M059J (cell line): Measurements from ENCODE around the gene ZNF236. TPM values are rescaled to one million over a fixed set of nuclear protein-coding genes. Genes with fewer than 3 reads are reported as not detected.

Experiments
- DNase-seq: peaks from one replicate; pipeline ENCODE4 v3.0.0-alpha.2; 2012; ENCODE audit warnings: low read depth
- total RNA-seq: library from RNA; depleted of rRNA; stranded (reverse); fragments of >200 nt; shearing (Covaris generic); gene quantifications from 2 replicates; pipeline ENCODE4 v1.2.3, GENCODE V29; 2014

The ZNF236 gene
- total RNA-seq, 1 experiment from 2014 or later: 6.1 TPM

DNA sequence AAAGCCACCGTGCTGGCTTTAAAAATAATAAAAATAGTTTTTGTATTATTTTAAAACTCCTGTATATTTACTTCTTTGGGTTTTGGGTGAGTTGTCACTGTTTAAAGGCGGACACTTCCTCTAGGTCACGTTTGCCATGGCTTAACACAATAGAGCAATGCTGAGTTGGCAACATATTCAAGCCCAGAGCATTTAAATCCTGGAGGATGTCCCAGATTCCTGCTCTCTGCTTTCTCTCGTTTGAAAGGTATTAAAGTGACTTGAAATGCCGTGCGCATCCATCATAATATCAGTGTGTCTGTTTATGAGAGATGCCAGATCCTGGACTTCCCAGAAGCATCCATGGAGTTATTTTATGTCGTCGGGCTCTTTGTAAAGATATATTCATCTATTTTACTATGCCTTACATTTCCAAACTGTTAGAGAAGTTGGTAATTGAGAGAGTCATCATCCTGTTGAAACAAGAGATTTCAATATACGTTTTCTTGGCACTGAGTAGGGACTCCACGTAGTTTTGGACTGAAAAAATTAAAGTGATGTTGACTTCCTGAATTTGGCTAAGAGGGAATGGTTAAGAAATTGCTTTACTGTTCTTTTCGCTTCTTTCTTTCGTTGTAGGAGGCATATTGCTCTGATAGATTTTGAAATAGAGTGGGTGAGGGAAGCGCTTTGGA lies 150.6 kb downstream of the ZNF236 start:
- no peak for DNase-seq

DNA sequence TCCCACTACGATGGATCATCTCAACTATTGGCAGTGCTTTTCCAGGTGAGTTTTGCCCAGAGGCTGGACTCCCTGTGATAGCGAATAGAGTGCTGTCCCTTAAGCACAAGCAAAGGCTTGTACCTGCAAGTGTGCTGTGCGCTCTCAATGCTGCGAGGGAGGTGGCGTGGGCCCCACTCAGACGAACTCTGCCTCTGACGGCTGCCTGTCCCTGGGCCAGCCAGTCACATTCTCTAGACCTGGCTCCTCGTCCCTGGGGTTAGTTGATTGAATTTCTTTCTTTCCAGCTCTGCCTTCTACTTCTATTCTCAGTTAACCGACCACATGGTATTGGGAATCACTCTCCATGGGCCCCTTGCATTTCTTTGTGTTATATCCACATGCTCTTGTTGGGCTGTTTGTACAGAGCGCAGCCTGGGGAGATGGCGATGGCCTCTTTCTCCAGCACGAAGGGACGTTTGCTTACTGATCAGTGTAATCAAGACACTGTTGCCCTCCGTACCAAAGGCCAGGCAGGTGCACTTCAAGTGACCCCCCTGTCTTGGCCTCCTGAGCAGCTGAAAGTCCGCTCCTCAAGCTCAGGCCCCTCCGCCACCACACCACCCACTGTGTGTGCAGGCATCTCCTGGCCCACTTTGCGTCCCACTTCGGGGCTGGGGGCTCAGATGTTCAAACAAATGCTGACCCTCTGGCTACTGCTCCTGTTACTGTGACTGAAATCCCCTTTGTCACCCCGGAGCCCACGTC lies 151.3 kb downstream of the ZNF236 start:
- no peak for DNase-seq

DNA sequence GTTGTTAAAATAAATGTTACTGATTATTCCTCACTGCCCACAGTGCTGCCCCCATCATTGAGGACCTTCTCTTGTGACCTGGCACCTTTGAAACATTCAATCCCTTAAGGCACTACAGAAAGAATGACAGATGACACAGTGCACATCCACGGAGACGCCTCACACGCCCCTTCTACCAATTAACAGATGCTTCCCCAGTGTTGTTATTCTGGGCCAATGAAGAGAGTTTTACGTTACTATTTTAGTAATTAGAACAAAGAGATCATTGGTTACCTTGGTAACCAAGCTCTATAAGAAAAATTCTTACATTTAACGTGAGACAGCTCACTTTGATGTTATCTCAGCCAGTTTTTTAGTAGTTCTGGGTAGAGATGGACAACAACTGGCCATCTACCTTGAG lies 152.0 kb downstream of the ZNF236 start:
- no peak for DNase-seq

DNA sequence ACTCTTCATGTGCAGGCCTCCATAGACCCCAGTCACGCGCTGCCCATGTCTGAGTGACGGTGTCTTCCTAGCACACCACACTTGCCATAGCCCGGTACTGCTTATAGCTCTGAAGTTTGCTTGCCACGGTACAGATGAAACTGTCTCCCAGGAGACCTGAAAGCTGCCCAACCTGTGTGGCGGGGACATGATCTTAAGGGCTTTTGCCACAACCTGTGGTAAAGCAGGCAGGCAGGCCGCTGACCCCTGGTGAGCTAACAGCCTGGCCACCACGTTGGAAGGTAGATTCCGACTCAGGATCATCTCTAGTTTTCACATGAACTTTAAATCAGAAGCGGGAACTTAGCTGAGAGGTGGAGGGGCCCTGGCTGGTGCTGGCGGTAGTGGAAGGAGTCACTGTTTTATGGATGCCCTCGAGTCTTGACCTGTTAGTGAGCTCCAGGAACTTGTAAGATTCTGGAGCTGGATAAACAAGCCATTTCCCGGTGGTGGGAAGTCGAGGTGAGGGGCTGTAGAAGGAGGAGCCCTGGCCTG lies 153.3 kb downstream of the ZNF236 start:
- DNase-seq: no peak

DNA sequence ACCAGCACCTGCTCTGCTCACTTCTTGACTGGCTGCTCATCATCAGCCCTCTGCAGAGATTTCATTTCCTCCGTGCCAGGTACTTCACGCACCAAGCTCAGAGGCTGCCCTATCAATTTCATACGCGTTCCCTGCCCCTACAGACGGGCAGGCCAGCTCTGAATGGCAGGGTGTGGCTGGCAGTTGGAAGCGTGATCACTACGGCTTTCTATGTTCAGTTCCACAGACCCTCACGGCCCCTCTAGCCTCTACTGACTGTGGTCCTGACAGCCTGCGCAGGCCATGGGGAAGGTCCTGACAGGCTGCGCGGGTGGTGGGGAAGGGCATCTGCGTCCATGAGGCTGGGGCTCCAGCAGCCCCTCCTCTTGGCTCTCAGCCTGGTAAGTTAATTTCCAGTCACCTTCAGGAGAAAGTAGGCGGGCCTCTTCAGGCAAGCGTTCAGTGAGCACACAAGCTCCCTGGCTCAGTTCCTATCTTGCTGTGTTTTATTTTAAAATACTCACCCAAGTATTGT lies 154.8 kb downstream of the ZNF236 start:
- no peak for DNase-seq

DNA sequence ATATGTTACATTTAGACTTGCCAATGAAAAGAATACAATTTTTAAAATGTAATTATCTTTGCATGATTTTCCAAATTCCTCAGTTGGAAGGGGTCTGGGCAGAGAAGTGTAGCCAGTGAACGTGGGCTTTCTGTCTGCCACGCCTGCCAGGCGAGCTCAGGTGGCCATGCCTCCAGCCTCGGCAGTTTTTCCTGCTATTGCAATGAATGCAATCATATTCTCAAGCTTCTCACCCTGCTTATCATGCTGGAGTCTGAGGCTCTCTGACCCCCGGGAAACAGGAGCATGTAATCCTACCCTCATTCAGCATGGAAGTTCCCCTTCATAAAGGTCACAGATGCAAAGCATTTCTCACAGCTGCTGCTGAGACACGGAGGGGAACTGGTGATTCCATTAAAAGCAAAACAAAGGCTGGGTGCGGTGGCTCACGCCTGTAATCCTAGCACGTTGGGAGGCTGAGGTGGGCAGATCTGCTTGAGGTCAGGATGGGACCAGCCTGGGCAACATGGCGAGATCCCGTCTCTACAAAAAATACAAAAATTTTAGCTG lies 155.4 kb downstream of the ZNF236 start:
- no peak for DNase-seq

DNA sequence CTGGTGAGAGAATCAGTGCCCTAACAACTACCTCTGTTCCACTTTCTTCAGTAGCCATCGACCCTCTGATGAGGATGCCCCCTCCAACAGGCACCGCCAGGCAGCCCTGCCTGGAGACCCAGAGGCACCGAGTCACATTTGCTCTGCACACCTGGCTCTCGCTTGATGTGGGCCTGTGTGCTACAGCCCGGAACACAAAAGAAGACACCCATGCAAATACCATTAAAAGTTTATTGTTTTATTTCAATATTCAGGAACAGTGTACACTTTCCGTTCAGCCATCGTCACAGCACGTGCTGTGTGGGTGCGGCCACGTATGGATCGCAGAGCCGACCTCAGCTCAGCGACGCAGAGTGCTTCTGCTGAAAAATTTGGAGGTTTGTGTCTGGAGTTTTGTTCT lies 156.3 kb downstream of the ZNF236 start:
- DNase-seq: no peak

DNA sequence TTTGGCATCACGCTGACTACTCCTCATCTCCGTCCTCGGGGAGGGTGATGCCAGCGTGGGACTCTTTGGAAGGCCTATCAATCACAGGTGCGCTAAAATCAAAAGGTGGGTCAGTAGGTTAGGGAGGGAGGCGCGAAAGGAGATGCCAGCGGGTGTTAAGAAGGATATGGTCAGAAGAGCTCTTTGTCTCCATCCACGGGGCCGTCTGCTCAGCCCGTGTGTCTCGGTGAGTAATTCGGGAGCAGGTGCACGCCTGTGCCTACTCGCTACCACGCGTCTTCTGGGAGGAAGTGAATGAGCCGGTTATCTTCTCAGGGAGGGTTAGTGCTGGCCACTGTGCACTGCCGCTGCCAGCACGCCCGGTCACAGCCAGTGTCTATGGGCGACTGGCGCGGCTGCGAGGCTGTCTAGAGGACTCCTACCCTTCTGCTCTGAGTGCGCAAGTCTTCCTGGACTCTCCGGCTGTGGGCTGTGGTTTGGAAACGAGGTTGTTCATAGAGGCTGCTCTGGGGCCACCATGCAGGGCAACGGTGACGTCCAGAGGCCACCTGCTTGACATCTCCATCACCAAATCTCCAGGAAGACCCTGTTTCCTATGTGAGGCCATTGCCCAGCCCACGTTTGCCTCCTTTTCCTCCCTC lies 156.9 kb downstream of the ZNF236 start:
- DNase-seq: no peak

DNA sequence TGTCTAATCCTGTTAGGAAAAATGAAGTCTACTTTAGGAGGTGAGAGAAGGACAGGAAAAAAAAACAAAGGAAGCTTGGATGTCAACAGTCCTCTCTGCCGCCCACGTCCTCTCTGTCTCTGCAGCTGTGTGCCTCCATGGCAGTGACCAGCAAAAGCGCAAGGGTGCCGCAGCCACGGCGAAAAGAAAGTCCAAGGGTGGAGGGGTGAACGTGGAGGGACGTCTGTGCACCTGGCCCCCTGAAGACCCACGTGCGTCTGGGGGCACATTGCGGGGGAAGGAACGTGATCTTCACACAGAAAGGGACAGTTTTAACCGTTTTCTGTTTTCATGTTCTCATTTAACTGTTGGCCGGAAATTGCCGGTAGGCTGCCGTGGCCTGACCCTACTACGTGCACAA lies 157.5 kb downstream of the ZNF236 start:
- no peak for DNase-seq

DNA sequence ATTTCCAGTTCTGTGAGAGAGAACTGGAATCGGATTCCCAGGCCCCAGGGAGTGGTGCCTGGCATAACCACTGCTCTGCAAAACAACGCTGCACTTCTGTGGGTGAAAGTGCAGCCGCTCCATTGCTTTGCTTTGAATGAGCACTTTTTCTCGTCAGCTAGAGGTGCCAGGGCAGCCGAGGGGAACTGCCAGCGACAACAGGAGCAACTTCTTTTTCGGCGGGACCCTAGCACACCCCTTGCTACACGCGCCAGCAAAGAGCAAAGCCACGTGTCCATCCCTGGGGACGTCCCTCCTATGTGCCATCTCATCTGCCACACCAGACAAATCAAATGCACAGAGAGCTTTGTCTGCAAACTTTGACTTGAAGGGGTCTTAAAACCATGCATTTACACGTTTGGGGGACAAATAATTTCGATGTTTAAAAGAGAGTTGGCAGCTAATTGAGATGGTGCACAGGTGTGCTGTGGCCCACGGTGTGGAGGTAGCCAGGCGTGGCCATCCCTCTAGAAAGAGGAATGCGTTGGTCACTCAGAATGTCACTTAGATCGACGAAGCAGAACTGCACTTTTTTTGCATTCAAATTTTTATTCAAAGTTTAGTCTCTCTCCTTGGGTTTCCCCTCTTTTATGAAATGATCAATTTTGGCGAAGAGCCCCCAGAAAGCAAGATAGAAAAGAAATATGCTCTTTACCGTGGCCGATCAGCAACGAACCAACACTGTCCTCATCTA lies 158.5 kb downstream of the ZNF236 start:
- no peak for DNase-seq

DNA sequence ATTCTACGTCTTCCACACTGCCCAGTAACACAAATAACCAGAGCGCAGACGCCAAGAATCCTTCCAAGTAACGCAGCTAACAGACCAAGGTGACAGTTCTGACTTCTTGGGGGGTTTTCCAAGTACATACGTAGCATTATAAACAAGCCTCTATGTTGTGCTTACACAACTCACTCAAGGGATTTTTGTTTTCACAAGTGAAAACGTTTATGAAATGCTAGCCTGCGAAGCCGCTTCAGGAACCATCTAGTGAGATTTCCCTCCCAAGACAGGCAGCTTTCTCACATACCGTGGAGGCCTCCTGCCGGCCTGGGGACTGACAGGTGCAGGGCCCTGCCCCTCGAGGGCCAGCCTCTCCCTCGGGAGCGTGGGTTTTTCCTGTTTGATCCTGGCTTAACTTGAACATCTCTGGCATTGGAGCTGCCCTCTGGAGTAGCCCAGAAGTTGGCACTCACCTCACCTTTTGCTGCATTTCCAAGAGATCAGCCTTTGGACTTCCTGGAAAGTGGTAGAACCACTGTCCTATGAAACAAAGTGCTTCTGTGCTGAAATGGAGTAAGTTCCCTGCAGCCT lies 159.1 kb downstream of the ZNF236 start:
- DNase-seq: no peak

DNA sequence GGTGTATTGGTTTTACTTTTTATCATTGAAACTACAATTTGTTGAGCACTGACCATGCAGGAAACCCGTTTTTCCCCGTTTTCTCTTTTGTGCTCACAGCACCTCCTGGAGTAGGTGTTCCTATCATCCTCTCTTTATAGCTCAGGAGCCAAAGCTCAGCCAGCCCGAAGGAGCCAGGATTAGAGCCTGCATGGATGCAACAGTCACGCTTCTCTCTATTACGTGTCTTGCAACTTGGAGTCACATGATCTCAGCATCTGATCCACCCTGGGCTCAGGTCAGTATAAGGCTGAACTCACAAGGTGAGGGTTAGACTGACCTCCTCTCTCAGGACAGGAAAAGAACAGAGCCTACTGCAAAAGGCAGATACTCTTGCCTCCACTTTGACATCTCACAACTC lies 159.7 kb downstream of the ZNF236 start:
- no peak for DNase-seq

DNA sequence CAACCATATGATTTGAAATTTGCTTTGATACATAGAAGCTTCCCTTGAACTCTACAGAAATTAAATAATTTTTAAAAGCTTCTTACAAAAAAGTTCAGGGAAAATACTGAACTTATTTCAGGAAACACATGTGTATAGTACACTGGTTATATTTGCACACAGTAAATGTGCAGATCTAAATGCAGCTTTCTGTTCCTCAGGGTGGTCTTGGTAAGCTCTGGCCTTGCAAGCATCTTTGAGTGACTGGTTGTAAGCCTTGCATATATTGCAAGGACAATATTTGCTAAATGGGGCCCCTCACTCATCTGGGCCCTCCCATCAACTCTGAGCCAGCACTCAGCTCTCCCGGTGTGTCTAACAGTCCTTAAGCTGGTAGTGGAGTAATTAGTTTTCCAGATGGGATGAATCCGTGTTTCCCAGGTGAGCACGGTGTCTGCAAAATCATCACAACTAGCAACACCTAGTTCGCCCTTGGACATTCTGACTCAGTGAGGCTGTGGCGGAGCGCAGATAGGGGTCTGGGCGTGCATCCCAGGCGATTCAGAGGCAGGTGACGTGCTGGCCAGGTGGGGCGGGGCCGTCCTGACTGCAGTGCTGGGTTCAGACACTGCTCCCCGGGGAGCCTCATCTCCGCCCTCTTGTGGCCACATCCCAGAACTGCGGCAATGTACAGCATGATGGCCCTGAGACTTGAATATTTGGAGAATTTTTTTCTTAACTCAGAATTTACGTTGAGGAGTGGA lies 160.7 kb downstream of the ZNF236 start:
- peak; percentile 70 for DNase-seq

DNA sequence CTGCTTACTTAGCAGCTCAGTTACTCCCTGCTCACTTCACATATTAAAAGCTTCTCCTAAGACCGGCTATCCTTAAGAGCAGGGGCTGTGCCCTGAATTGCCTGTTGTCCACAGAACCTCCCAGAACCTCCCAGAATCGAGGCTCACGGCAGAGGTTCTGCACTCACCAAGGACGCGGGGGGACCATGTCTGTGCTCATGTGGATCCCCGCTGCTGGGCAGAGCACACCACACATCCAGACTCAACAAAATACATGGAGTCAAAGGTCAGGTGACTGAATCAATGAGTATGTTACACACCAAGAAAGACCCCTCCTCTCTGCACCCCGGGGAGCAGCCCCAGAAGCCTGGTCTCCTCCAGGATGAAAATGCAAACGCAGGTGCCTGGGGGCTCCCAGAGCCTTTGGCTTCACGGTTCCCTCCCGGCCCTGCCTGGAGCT lies 161.3 kb downstream of the ZNF236 start:
- DNase-seq: no peak

DNA sequence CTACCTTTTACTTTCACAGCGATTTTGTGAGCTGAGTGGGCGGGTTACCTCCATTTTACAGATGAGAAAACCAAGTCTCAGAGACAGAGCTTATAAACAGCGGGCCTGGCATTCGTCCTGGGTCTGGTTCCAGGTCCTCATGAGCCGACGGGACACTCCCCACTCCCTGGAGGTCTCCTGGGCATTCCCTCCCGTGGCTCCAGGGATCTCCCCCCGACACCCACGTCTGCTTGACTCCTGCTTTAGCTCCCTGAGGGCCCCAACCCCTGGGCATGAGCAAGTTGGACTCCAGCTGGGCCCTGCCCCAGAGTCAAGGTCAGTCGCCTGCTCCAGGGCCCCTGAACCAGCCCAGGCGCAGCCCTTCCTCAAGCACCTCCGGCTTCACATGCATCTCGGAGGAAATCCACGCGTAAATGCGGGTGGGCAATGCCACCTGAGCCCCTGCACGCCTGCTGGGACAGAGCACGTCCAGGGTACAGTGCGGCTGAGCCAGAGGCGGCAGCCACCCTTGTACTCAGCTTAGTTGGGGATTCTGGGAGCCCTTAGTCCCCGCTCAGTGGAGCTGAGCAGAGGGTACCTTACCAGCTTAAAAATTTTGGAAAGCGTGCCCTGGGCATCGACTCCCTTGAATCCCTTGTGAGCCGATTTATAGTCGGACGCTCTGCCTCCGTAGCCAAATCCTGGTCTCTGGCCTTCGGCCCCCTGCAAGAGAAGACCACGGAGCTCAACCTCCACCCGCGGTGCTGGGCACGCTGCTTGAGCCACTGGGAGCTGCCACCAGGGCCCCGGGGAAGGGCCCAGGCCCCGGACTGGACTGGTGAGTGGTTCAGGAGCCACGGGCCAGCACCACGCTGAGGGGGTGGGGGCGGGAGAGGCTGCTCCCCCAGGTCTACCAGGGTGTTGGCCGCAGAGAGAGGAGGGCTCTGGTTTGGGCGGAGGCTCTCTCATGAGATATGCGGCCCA lies 162.1 kb downstream of the ZNF236 start:
- no peak for DNase-seq

DNA sequence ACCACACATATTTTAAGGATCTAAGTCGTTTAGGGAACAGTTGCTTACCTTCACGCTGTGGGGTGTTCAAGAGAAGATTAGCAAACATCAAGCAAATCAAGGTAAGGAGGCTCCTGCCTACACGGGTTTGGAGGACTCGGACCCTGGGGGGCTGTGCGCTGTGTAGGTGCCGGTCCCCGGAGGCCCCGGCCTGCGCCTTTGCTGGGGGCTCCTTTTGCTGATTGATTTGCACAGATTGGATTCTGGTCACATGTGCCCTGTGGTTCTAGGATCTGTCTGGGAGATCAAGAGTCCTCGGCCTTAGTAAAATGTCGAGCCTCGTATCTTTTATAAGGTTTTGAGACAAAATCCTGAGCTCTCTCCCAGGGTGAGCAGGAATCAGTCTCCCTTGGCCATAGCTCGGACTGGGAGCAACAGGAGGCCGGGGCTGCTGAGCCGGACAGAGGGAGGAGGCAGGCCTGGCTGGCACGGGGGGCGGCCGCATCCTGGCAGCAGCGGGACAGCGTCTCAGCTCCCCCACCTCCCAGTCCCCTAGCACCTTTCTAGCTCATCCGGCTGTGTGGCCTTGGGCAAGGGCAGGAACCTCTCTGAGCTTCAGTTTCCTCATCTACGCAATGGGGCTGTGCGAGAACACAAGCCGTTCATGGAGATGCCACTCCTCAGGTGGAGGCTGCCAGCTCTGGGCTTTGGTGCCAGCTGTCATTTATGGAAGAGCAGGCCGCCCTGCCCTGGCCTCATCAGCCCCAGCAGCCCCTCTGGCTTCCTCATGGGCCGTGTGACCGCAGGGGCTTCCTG lies 163.0 kb downstream of the ZNF236 start:
- DNase-seq: no peak

DNA sequence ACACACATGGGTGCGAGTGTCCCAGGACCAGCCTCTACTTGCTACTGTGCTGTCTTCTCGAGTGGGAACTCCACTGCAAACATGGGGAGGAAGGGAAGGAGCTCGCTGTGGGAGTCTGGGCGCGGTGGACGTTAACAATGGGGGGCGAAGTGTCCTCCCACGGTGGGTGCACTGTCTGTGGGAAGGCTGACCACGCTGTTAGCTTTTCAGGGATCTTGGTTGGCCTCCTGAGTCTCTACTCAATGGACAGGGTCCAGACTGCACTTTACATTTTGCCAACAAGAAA lies 163.5 kb downstream of the ZNF236 start:
- DNase-seq: no peak

DNA sequence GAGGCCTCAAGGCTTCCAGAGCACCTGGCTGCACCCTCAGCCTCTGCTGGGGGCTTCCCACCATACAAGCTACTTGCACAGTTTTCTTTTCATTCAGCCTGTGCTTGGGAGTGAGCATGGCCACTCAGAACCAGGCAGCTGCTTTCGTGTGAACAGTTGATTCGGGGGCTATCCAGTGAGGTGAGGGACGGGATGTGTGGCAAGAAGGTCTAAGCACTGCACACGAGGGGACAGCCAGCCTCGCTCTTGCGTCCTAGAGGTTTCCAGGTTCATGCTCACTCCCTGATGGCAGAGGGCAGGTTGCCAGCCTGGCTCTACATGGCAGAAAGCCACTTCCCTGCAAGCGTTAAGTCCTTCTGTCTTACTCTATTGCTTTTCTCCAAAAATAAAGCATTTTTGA lies 164.0 kb downstream of the ZNF236 start:
- DNase-seq: no peak
